Raji (cell line): Measurements from ENCODE around the gene HPSE2.

Experiments used
- POLR2A ChIP-seq: IDR thresholded peaks from 2 replicates; pipeline ENCODE4 v1.6.1; 2011; ENCODE audit warnings: low read depth, low read length, control low read depth; ENCODE audit not compliant: insufficient read depth

HPSE2 gene

DNA sequence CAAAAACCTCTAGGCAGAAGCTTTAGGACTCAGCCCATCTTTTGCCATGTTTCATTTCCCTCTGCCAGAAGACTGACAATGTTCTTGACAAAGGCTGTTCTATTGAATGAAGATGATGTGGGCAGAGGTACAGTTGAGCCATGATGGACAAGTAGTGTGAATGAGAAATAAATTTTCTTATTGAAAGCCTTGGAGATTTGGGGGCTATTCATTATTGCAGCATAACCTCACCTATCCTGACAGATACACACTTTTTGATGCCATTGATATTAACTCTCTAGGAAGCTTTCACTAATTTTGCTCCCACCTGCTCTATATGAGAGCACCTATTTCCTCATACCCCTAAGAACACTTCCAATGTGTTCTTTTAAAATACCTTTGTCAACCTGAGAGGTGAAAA is 752.0 kb downstream of the HPSE2 start:
- no peak for TF ChIP-seq POLR2A

- TF ChIP-seq POLR2A, result no peak
Measured at GRCh38 chr10:98482096-98482495, 753.6 kb downstream of the HPSE2 start.

DNA sequence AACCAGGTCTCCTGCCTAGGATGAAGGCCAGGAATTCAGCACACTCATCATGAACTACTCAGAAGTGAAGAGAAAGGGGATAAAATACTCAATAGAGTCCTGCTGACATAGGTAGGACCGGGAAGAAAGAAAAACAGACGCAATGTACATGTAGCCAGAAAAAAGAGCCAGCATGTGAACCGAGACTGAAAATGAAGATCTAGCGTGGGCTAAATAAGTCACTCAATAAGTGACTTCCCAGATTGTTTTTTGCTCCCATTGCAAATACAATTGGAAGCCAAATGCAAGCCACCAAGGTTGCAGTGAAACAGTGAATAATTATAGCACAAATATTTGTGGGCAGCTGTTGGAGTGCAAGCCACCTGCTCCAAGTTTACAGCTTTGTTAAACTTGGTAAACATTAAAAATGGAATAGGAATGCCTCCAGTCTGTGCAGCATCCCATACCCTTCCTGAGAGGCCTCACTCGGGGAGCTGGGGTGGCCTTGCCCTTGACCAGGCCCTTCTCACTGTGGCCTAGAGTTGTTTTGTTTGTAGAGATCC is 754.2 kb downstream of the HPSE2 start:
- no peak for TF ChIP-seq POLR2A

DNA sequence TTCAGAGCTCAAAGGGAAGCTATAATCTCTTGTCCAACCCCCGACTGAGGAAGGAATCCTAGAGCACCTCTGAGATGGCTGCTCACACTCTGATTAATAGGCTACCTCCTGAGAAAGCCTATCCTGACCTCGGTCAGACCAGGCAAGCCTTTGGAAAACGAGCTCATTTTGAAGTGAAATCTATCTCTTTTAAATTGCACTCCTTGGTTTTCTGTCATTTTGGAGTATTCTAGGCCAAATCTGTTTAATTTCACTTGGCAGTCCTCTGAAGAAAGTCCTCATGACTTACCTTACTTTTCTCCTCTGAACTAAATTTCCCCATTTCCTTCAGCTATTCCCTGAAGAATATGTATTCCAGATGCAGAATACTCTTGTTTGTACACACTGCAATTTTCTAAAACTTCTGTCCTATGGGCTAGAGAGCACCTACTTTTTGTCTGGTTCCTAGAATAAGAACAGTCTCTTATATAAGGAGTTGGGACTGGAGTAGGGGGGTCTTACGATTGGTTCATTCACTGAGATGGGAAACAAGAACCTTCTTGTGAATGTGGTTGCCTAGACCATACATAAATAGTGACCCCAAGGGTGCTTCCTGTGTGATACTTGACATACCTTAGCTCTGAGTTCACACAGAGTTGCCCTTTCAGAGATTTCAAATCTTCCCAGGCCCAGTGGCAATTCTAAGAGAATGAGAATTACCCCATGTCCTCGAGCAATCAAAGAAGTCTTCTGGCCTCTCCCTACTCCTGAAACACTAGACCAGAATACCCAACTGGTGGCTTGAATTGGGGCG is 757.0 kb downstream of the HPSE2 start:
- TF ChIP-seq POLR2A, result no peak

GRCh38 chr10:98477861-98478260 is 757.8 kb downstream of the HPSE2 start:
- no peak for TF ChIP-seq POLR2A

DNA sequence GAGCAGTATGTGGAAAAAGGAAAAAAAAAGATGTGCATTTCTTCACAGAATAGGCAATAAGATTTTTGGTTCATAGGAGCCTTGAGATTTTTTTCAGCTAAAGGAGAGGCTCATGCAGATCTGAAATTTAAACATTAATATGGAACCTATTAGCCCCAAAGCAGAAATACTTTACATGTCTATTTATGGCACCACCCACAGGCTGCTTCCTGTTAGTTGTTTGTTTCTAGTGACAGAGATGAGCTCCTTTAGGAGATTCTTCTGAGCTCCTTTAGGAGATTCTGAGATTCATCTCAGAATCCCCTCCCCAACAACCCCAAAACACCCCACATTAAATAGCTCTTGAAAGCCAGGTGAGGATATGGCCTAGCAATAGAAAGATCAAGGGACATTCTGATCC is 761.0 kb downstream of the HPSE2 start:
- TF ChIP-seq POLR2A, result no peak

DNA sequence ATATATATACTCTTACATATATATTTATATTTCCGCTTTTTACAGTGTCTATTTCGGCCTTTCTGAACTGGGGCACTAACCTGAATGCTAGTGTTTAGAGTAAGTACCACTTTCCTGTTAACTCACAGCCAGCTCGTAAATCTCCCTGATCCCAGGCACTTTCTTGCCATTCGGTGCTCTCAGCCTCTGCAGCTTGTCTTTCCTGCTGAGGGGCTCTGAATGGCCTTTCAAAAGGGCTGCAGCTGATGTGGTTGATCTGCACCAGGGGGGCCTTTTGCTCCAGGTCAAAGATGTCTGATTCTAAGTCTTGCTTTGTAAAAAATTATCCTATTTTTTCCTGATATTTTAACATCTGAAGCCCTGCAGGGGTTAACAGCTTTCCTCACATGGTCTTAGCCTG is 763.5 kb downstream of the HPSE2 start:
- no peak for TF ChIP-seq POLR2A

DNA sequence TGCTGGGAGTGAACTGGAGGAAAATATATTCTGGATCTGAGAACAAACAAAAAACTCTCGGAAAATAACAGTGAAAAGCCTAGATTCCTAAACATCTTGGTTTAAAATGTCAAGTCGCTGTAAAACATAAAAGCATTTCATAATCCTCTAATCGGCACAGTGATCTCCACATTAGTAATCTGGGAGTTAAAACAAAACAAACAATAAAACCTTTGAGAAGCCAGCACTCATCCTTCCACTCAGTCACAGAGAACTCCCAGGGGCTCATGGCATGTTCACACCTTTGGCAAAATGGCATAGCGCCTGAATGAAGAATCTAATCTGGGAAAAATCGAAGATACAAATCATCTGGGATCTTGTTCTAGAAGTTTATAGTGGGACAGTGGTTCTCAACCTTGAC is 764.8 kb downstream of the HPSE2 start:
- TF ChIP-seq POLR2A, result no peak

DNA sequence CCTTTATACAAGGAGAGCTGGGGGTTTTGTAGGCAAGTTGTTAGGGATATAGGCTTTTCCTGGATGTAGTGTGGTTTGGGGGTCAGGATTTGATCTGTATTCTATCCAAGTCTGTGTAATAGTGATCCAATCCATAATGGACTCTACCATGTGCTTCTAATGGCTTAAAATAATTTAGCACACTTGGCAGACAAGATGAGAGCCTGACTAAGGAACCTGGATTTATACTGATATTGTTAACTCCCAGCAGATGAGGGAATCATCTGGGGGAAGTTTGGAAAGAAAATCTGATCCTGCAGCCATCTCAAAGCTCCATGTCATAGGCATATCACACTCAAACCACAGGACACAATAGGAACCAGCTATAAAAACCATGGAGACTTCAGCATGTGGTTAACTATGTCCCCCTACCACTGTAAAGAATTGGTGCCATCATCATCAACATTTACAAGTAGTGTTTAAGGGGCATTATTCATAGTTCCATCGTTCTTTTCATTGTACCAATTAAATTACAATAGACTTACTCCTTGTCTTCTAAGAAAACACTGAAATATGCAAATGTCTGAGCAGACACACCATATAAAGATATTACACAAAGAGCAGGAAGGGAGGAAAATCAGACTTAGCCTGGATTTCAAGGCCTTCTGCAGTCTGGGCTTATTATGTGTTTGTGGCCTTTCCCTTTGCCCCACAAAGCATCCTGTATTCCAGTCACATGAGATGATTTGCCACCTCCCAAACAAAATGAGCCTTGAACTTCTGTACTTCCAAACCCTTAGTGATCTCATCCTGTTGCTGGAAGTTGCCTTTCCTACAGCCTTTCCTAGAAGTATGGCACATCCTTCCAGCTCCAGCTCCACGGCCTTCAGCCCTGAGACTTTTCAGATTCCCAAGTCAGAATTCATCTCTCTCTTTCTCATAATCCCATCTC is 766.4 kb downstream of the HPSE2 start:
- no peak for TF ChIP-seq POLR2A

DNA sequence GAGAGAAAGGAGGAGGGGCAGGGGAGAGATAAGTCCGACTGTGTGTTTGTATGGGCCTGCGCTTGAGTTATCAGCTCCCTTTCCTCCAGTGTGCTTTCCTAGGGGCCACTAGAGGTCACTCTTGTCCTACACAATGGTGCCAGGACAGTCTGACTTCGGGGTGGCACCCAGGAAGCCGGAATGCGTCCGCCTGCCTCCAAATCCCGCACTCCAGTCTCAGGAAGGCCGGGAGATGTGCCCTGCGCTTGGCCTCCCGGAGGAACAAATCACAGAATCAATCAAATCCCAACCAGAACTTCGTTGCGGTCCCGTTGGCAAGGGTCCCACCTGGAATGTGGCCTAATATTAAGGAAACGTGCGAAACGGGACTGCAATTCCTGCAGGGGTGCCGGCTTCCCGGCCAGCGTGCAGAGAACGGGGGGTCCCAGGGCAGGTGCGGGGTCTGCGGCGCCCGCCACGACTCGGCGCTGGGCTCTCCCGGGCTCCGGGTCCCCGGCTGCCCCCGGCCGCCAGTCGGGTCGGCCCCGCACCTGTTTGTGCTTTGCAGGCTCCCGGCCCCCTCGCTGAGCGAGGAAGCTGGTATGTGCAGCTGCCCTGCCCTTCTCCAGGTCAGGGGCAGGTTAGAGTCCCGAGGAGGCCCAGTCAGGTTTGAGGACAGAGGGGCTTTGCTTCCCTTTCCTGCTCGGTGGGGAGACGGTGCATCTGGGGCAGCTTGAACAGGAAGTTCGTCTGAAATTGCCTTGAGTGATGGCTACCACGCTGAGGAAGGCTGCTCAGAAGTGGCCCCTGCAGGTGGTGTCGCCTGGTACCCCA is 767.9 kb downstream of the HPSE2 start:
- no peak for TF ChIP-seq POLR2A

DNA sequence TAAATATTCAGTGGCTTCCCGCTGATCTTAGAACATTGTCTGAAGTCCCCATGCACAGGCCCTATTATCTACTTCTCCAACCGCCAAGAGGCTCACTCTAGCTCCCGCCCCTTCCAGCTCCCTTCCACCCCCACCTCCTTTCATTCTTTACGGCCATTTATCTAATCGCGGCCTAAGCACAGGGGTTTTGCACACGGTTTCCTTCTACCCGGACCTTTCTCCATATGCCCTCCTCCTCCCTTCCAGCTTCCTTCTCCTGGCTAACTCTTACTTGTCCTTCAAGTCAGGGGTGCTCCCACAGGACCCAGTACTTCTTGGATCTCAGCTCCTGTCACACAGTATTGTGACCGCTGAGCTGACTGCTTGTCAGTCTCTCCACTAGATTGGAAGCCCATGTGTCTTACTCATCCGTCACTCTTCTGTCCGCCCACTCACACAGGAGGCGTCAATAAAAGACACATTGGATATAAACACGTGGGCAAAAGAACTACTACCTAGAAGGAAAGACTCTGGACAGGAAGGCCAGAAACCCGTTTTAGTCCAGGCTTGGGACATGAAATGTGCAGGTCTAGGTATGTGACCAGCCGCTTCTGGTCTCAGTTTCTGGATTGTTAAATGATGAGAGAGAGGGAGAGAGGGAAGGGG is 768.7 kb downstream of the HPSE2 start:
- TF ChIP-seq POLR2A, result no peak

DNA sequence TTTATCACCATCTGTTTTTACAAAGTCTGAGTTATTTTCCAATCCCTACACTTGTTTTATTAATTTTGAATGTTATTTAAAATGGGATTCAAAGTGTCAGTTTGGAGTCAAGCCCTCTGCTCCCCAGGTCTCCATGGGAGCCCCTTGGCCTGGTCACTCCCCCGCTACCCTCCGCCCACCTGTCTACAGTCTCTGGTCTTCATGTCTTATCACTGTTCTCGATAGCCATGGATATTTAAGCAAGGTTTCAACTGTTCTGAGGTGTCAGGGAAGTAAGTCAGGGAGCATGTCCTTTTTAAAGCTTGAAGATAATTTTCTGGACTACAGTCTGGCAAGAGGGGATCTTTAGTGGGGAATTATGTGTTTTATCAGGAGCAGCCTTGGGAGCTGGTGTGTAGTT is 769.8 kb downstream of the HPSE2 start:
- TF ChIP-seq POLR2A, result no peak

GRCh38 chr10:98463976-98464754 is 771.5 kb downstream of the HPSE2 start:
- TF ChIP-seq POLR2A, result no peak

DNA sequence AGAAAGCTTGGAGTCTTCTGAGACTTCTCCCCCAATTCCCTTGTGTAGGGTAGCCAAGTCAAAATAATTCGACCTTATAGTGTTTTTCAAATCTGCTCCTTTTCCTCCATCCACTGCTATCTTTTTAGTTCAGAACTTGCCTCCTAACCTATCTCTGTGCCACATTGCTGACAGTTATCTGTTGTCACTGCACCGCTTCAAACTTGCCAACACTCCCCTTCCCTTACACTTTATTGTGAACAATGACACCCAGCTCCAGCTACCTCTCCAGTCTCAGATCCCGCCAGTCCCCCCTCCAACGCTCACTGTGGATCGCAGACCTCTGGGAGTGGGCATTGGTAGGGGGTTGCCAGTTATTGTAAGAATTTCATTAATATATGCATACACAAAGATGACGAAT is 772.6 kb downstream of the HPSE2 start:
- no peak for TF ChIP-seq POLR2A

GRCh38 chr10:98461500-98461842 is 774.2 kb downstream of the HPSE2 start:
- no peak for TF ChIP-seq POLR2A
